IMR-90 (cell line): ENCODE measurements around the gene AGPS. TPM values are rescaled to one million over a fixed set of nuclear protein-coding genes. Genes with fewer than 3 reads are reported as not detected.

ENCODE experiments used
- ATAC-seq: fragments of 200-7000 bp; cut with Tn5 transposase; 2 replicates; pipeline ENCODE4 v1.9.1; 2020; ENCODE audit warnings: low read depth, mild to moderate bottlenecking, moderate library complexity
- BruUV-seq: library from RNA; stranded (reverse); fragments of 400-500 nt; replicated peaks from 2 replicates; lab custom pipeline; 2021; lab: Mats Ljungman, UMichigan
- CTCF ChIA-PET: fragments of 300-600 bp; formaldehyde crosslinking; extraction: SDS; loops from one replicate; lab custom pipeline; 2021; ENCODE audit warnings: antibody characterized with exemption; lab: Yijun Ruan, JAX
- POLR2A ChIA-PET: fragments of 300-600 bp; sonication (Branson Sonifier 250); formaldehyde crosslinking; loops from one replicate; lab custom pipeline; 2022; ENCODE audit warnings: antibody characterized with exemption; ENCODE audit not compliant: unreplicated experiment; lab: Charles Lee
- DNase-seq: peaks from one replicate; pipeline ENCODE4 v3.0.0; 2013
- H2AFZ ChIP-seq: replicated peaks from 2 replicates; pipeline ENCODE3; 2013; ENCODE audit warnings: low read length, mild to moderate bottlenecking; ENCODE audit not compliant: poor library complexity
- H2AK5ac ChIP-seq: 2 replicates; pipeline ENCODE4 v1.6.1; 2013; ENCODE audit warnings: low read depth, low read length, inconsistent platforms
- H2AK9ac ChIP-seq: replicated peaks from 2 replicates; pipeline ENCODE3; 2013; ENCODE audit warnings: mild to moderate bottlenecking, low read depth, low read length, moderate library complexity; ENCODE audit not compliant: poor library complexity
- H2BK120ac ChIP-seq: 2 replicates; pipeline ENCODE4 v1.6.1; 2013; ENCODE audit warnings: low read depth, low read length, inconsistent platforms
- H2BK15ac ChIP-seq: 3 replicates; pipeline ENCODE4 v1.6.1; 2013; ENCODE audit warnings: low read depth, low read length, inconsistent platforms
- H2BK20ac ChIP-seq: 2 replicates; pipeline ENCODE4 v1.6.1; 2013; ENCODE audit warnings: low read depth, mild to moderate bottlenecking, inconsistent platforms, low read length, moderate library complexity
- H2BK5ac ChIP-seq: 2 replicates; pipeline ENCODE4 v1.6.1; 2013; ENCODE audit warnings: mild to moderate bottlenecking, low read depth, low read length, inconsistent platforms; ENCODE audit not compliant: poor library complexity, severe bottlenecking
- H3K14ac ChIP-seq: replicated peaks from 2 replicates; pipeline ENCODE4 v1.6.1; 2013; ENCODE audit warnings: low read depth, low read length, inconsistent platforms
- H3K18ac ChIP-seq: 2 replicates; pipeline ENCODE4 v1.6.1; 2013; ENCODE audit warnings: low read depth, low read length, control low read depth
- H3K23ac ChIP-seq: 2 replicates; pipeline ENCODE4 v1.6.1; 2013; ENCODE audit warnings: low read depth, low read length, inconsistent platforms
- H3K27ac ChIP-seq: 2 replicates; pipeline ENCODE4 v1.5.1; 2013; ENCODE audit warnings: mild to moderate bottlenecking, control low read depth, low read length; ENCODE audit not compliant: insufficient read depth
- H3K27me3 ChIP-seq: 2 replicates; pipeline ENCODE4 v1.6.1; 2013; ENCODE audit warnings: low read length; ENCODE audit not compliant: control insufficient read depth, insufficient read depth
- H3K36me3 ChIP-seq: 2 replicates; pipeline ENCODE4 v1.6.1; 2013; ENCODE audit warnings: low read length, mixed read lengths; ENCODE audit not compliant: control insufficient read depth, insufficient read depth
- H3K4ac ChIP-seq: 2 replicates; pipeline ENCODE4 v1.6.1; 2013; ENCODE audit warnings: low read depth, low read length, inconsistent platforms
- H3K4me1 ChIP-seq: 2 replicates; pipeline ENCODE4 v1.6.1; 2013; ENCODE audit warnings: low read length, mixed read lengths; ENCODE audit not compliant: control insufficient read depth, insufficient read depth
- H3K4me2 ChIP-seq: 2 replicates; pipeline ENCODE4 v1.6.1; 2013; ENCODE audit warnings: low read depth, mild to moderate bottlenecking, control low read depth, low read length, moderate library complexity
- H3K4me3 ChIP-seq: 2 replicates; pipeline ENCODE4 v1.5.1; 2013; ENCODE audit warnings: low read depth, mild to moderate bottlenecking, control low read depth, low read length, moderate library complexity; ENCODE audit not compliant: insufficient read depth
- H3K56ac ChIP-seq: 2 replicates; pipeline ENCODE4 v1.6.1; 2013; ENCODE audit warnings: low read length, inconsistent platforms; ENCODE audit not compliant: insufficient read depth; ENCODE audit errors: extremely low read depth
- H3K79me1 ChIP-seq, 2 experiments: 2 replicates each; pipeline ENCODE4 v1.6.1; 2013; ENCODE audit warnings: low read length in 2 of 2, inconsistent platforms in 1 of 2, low read depth in 1 of 2
- H3K9ac ChIP-seq: 2 replicates; pipeline ENCODE4 v1.6.1; 2013; ENCODE audit warnings: low read depth, low read length, control low read depth
- H3K9me1 ChIP-seq: 2 replicates; pipeline ENCODE4 v1.6.1; 2013; ENCODE audit warnings: low read length, inconsistent platforms; ENCODE audit not compliant: insufficient read depth
- H3K9me3 ChIP-seq: 2 replicates; pipeline ENCODE4 v1.6.1; 2013; ENCODE audit warnings: low read length; ENCODE audit not compliant: control insufficient read depth, insufficient read depth
- H4K20me1 ChIP-seq: 2 replicates; pipeline ENCODE4 v1.6.1; 2013; ENCODE audit warnings: low read length, inconsistent platforms; ENCODE audit not compliant: insufficient read depth
- H4K5ac ChIP-seq: 2 replicates; pipeline ENCODE4 v1.6.1; 2013; ENCODE audit warnings: mild to moderate bottlenecking, low read depth, low read length, control low read depth
- H4K8ac ChIP-seq, 2 experiments: 2 replicates each; pipeline ENCODE4 v1.6.1; 2013; ENCODE audit warnings: low read depth in 2 of 2, low read length in 2 of 2, control low read depth in 1 of 2, inconsistent platforms in 1 of 2
- H4K91ac ChIP-seq: 2 replicates; pipeline ENCODE4 v1.6.1; 2013; ENCODE audit warnings: low read depth, low read length, inconsistent platforms; ENCODE audit not compliant: insufficient read depth
- NFE2L2 ChIP-seq: fragments of 150-350 bp; IDR thresholded peaks from 2 replicates; pipeline ENCODE4 v1.6.1; 2016; ENCODE audit warnings: low read depth, mild to moderate bottlenecking, low read length
- RFX5 ChIP-seq: IDR thresholded peaks from 2 replicates; pipeline ENCODE4 v1.8.0; 2012; ENCODE audit warnings: low read depth, mild to moderate bottlenecking, low read length, moderate library complexity
- WGBS, 2 experiments: methylation state at CpG; one replicate each; pipeline versions ENCODE4 v1.1.5 to v1.1.7; 2013; ENCODE audit warnings: missing lambda C conversion rate in 2 of 2; ENCODE audit not compliant: insufficient read length in 1 of 2; ENCODE audit errors: extremely low coverage in 2 of 2; 5-methylcytosine and 5-hydroxymethylcytosine counted together
- dilution Hi-C: fragments of 300-500 bp; cut with HindIII; formaldehyde crosslinking; loops from one replicate; pipeline ENCODE4 v1.14.3; 2018; ENCODE audit warnings: low sequenced_read_pairs; ENCODE audit not compliant: unreplicated experiment
- in situ Hi-C: fragments of 300-500 bp; cut with MboI; formaldehyde crosslinking; loops from 3 replicates; pipeline ENCODE4 v1.14.3; 2019; ENCODE audit warnings: low sequenced_read_pairs, inconsistent platforms, mixed read lengths
- intact Hi-C: fragments of 100-400 bp; cut with micrococcal nuclease; formaldehyde crosslinking; loops from 2 replicates; pipeline ENCODE4 v1.10.0; 2022
- polyA plus RNA-seq, 3 experiments: library from polyadenylated mRNA; depleted of rRNA; stranded (reverse); fragments of >200 nt; gene quantifications; 2 replicates each; pipeline ENCODE4 v1.2.3, GENCODE V29; 2012; ENCODE audit warnings: low replicate concordance in 1 of 3
- total RNA-seq: library from RNA; depleted of rRNA; stranded (reverse); fragments of >200 nt; gene quantifications from 2 replicates; pipeline ENCODE4 v1.2.3, GENCODE V29; 2012
- TF ChIP-seq, protein P1 (sequence below): conservative IDR thresholded peaks from 2 replicates; pipeline ENCODE4 v1.5.1; 2012; ENCODE audit warnings: mild to moderate bottlenecking, low read depth, low read length, improper control_type of control experiment

Gene AGPS
- total and polyA plus RNA-seq, 2 of the 4 experiments (the other 2 are of a cell fraction), result 6.6 to 18.6 TPM

DNA sequence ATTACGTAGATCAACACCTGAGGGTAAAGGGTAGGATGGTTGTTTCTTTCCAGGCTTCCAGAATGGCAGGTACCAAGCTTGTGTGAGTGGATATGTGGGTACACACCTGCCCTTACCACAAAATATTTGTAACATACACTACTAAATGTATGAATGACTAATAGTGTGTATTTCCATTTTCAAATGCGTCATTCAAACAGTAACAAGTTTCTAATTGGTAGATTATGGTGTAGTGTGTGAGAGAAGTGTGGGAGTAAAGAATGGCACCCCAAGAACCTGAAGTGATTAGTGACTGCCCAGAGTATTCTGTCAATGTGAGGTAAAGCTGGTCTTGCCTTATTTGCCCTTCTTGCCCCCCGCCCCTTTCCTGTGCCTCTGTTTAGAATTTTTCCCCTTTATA, 21.1 kb downstream of the AGPS start:
- Histone ChIP-seq H3K79me1 (peaks cover 16 to 43% of the 10 kb centered on the region in 2 experiments), H3K4me2 (no peak overlapping the region), H4K91ac (no peak overlapping the region), H2BK15ac (no peak overlapping the region), H3K14ac (no peak overlapping the region), H4K5ac (no peak overlapping the region), H3K18ac (no peak overlapping the region), H3K4me1 (no peaks in the 10 kb centered on the region), H3K23ac (no peak overlapping the region), H3K27me3 (no peaks in the 10 kb centered on the region), H3K56ac (no peak overlapping the region), H2BK5ac (no peak overlapping the region), H3K9ac (no peak overlapping the region), H2AK9ac (no peak overlapping the region), H3K4me3 (no peak overlapping the region), H3K36me3 (no peaks in the 10 kb centered on the region), H3K4ac (no peak overlapping the region), H3K27ac (no peak overlapping the region), H4K20me1 (peaks cover 6% of the 10 kb centered on the region; the same call in 1 of the 2 replicates), H2AK5ac (no peak overlapping the region), H3K9me1 (no peaks in the 10 kb centered on the region), H2BK120ac (no peak overlapping the region), H2AFZ (no peak overlapping the region), H4K8ac (no peak overlapping the region), H2BK20ac (no peak overlapping the region), H3K9me3 (no peaks in the 10 kb centered on the region)
- intact Hi-C loops (no loop called here), dilution Hi-C loops (no loop called here), in situ Hi-C loops (loop anchor here (5.0 kb wide), 2 partner anchors 81 to 246 kb away; no protein-coding TSS in a partner anchor)
- CTCF ChIA-PET, result interaction anchor here (3.4 kb wide), 1 partner anchor 77 kb away, joined by 13 read pairs; no protein-coding TSS in a partner anchor
- DNase-seq, result no peak
- no CpG with 5 or more reads among the region's 3 CpGs for WGBS, 2 experiments
- POLR2A ChIA-PET, result no interaction called here
- no peak for TF ChIP-seq NFE2L2
- TF ChIP-seq, protein P1, sequence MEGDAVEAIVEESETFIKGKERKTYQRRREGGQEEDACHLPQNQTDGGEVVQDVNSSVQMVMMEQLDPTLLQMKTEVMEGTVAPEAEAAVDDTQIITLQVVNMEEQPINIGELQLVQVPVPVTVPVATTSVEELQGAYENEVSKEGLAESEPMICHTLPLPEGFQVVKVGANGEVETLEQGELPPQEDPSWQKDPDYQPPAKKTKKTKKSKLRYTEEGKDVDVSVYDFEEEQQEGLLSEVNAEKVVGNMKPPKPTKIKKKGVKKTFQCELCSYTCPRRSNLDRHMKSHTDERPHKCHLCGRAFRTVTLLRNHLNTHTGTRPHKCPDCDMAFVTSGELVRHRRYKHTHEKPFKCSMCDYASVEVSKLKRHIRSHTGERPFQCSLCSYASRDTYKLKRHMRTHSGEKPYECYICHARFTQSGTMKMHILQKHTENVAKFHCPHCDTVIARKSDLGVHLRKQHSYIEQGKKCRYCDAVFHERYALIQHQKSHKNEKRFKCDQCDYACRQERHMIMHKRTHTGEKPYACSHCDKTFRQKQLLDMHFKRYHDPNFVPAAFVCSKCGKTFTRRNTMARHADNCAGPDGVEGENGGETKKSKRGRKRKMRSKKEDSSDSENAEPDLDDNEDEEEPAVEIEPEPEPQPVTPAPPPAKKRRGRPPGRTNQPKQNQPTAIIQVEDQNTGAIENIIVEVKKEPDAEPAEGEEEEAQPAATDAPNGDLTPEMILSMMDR, result no peak
- no peak for TF ChIP-seq RFX5
- no TSS peak for BruUV-seq
- no peak for ATAC-seq
